Activated naive CD4-positive, alpha-beta T cell treated with anti-CD3 and anti-CD28 coated beads for 36 hours (primary cell): ENCODE measurements around the gene ACSF2. TPM values are rescaled to one million over a fixed set of nuclear protein-coding genes. Genes with fewer than 3 reads are reported as not detected.
A peak's percentile ranks its signal among the peaks of the same experiment; 100 is the strongest.
"Not testable (repeated sequence)": the region's sequence is repeated elsewhere in the genome, so short reads cannot be mapped to it uniquely, and the experiment has no call there.

Experiments used
- CTCF ChIA-PET: fragments of 350-600 bp; sonication (Branson Sonifier 250); formaldehyde crosslinking; loops from one replicate; lab custom pipeline; 2021; ENCODE audit warnings: antibody characterized with exemption; lab: Charles Lee
- DNase-seq: peaks from one replicate; pipeline ENCODE4 v3.0.0-alpha.2; 2020
- H3K27ac Mint-ChIP-seq: one replicate; pipeline ENCODE4 v1.8.0; 2021; ENCODE audit warnings: mild to moderate bottlenecking, mixed read lengths
- H3K27me3 Mint-ChIP-seq: one replicate; pipeline ENCODE4 v1.8.0; 2021; ENCODE audit warnings: low read depth, mixed read lengths
- H3K36me3 Mint-ChIP-seq: one replicate; pipeline ENCODE4 v1.8.0; 2021; ENCODE audit warnings: low read depth, mixed read lengths
- H3K4me1 Mint-ChIP-seq: one replicate; pipeline ENCODE4 v1.8.0; 2021; ENCODE audit warnings: low read depth, mixed read lengths
- H3K4me3 Mint-ChIP-seq: one replicate; pipeline ENCODE4 v1.8.0; 2021; ENCODE audit warnings: mild to moderate bottlenecking, moderate library complexity, mixed read lengths
- H3K9me3 Mint-ChIP-seq: one replicate; pipeline ENCODE4 v1.8.0; 2021; ENCODE audit warnings: mixed read lengths
- intact Hi-C: fragments of 100-400 bp; cut with micrococcal nuclease; formaldehyde crosslinking; loops from one replicate; pipeline ENCODE4 v1.15.1; 2023
- total RNA-seq, 2 experiments: library from RNA; stranded (reverse); gene quantifications; one replicate each; pipeline ENCODE4 v1.2.3, GENCODE V29; 2021

Gene ACSF2
- total RNA-seq, 2 experiments from 2014 or later = 19.7 to 20.7 TPM

DNA sequence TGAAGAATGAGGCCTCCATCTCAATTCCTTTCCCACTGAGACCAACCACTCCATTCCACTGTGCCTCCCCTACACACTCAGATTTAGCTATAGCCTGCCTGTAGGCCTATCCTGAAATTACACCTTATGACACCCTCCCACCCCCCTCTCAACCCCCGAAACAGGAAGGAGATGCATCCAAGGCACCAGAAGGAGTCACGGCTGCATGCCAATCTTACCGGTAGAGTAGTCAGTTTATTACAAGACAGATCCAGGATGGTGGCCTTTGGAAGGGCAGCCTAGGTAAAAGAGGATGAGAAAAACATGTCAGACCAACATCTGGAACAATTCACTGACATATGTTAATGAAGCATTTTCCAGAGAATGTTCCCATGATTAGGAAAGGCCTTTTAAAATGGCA lies 31.3 kb upstream of the ACSF2 start:
- peaks cover 28% of the 10 kb centered on the region for H3K36me3 Mint-ChIP-seq
- peaks cover 32% of the 10 kb centered on the region for H3K4me1 Mint-ChIP-seq
- peak overlapping the region; percentile 29 for H3K4me3 Mint-ChIP-seq
- no peak for DNase-seq
- no peaks in the 10 kb centered on the region for H3K27me3 Mint-ChIP-seq
- intact Hi-C loops = loop anchor here (5.0 kb wide), 1 partner anchor 32 kb away; no protein-coding TSS in a partner anchor
- no peak overlapping the region for H3K27ac Mint-ChIP-seq
- H3K9me3 Mint-ChIP-seq = peaks cover under 1% of the 10 kb centered on the region
- CTCF ChIA-PET = no interaction called here

DNA sequence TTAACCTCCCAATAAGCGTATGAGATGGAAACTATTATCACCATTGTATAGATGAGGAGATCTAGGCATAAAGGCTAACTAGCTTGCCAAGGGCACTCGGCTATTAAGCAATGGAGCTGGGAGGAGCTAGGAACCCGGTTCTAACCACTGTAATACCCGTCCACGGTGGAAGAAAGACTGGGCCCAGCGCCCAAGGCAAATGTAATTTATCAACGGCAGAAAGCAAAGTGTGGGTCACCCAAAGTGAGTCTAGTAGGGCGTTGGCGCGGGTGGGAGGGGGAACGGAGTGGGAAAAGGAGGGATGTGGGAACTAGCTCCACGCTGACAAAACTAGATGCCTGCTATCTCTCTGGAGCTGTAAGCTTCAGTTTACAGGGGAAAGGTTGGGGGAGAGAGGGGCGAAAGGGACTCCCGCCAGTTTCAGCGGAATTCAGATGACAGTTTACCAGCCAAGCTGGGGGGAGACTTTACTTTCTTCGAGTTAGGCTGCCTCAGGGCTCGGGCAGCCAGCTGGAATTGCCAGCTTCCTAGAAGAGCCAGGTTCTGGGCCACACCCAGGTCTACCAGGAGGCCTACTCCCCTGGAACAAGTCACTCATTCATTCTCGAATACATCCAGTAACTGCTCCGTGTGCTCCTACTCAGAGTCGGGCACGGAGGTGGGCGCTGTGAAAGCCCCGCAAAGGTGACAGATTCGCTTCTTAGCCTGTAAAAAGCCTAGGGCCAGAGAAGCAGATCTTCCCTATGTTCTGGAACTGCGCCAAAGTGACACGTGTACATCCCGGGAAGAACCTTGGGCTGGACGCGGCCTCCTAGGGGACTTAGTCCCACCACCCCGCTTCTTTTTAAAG lies 29.5 kb upstream of the ACSF2 start:
- intact Hi-C loops = loop anchor here (1.0 to 5.0 kb wide), 4 partner anchors 23 to 83 kb away; partner anchors contain the start of genes ACSF2, EME1 and MRPL27
- peak; percentile 35 for DNase-seq

GRCh38 chr17:50397111-50397918 lies 28.7 kb upstream of the ACSF2 start, which contains the start of gene LRRC59:
Gene LRRC59 (minus strand): TSS chr17:50397523. CDS start chr17:50397317, 206 bp downstream.
- CTCF ChIA-PET = interaction anchor here (0.6 to 4.5 kb wide), 31 partner anchors 8 to 389 kb away, joined by 3 to 56 read pairs (median 5); partner anchors contain the start of genes ACSF2, CACNA1G, EME1 and MRPL27
- peaks cover 21% of the 10 kb centered on the region for H3K36me3 Mint-ChIP-seq
- peak; percentile 92 for DNase-seq
- H3K27me3 Mint-ChIP-seq = no peaks in the 10 kb centered on the region
- peak within 1 kb of the TSS; percentile 92 for H3K4me3 Mint-ChIP-seq
- intact Hi-C loops = loop anchor here (1.0 to 5.0 kb wide), 4 partner anchors 24 to 82 kb away; partner anchors contain the start of genes ACSF2, EME1 and MRPL27
- H3K27ac Mint-ChIP-seq = peak within 1 kb of the TSS; percentile 79
- peaks cover 32% of the 10 kb centered on the region for H3K4me1 Mint-ChIP-seq
- peaks cover 3% of the 10 kb centered on the region for H3K9me3 Mint-ChIP-seq

More for the DNA sequence above, 29.5 kb upstream of the ACSF2 start:
- H3K27ac Mint-ChIP-seq = peak overlapping the region; percentile 79
- peaks cover 24% of the 10 kb centered on the region for H3K36me3 Mint-ChIP-seq
- peaks cover 3% of the 10 kb centered on the region for H3K9me3 Mint-ChIP-seq
- peak overlapping the region; percentile 92 for H3K4me3 Mint-ChIP-seq
- peaks cover 32% of the 10 kb centered on the region for H3K4me1 Mint-ChIP-seq
- H3K27me3 Mint-ChIP-seq = no peaks in the 10 kb centered on the region
- CTCF ChIA-PET = interaction anchor here (0.5 to 4.5 kb wide), 26 partner anchors 8 to 896 kb away, joined by 3 to 56 read pairs (median 6); partner anchors contain the start of genes ACSF2, CACNA1G, EME1 and MRPL27

DNA sequence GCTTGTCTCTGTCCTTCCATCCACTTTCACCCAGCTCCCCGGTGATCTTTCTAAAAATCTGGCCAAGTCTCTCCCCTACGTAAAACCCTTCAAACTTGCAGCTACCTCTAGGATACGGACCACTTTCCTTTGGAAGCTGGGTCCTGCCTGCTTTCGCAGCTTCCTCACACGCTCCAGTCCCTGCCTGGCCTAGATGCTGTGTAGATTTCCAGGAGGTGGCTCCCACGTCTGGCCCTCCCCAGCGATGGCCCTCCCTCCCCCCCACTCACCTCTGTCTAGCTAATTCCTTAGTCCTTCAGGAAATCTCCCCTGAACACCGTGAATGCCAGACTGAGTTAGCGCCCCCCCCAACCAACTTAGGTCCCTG lies 28.1 kb upstream of the ACSF2 start:
- Mint-ChIP-seq H3K4me3 (peak overlapping the region; percentile 92), H3K27ac (peak overlapping the region; percentile 28), H3K4me1 (peaks cover 32% of the 10 kb centered on the region), H3K9me3 (peaks cover 3% of the 10 kb centered on the region), H3K36me3 (peaks cover 21% of the 10 kb centered on the region), H3K27me3 (no peaks in the 10 kb centered on the region)
- CTCF ChIA-PET = interaction anchor here (0.7 to 4.5 kb wide), 29 partner anchors 9 to 388 kb away, joined by 3 to 56 read pairs (median 5); partner anchors contain the start of genes ACSF2, CACNA1G, EME1 and MRPL27
- no peak for DNase-seq
- intact Hi-C loops = loop anchor here (1.0 to 5.0 kb wide), 4 partner anchors 25 to 81 kb away; partner anchors contain the start of genes ACSF2, EME1 and MRPL27

DNA sequence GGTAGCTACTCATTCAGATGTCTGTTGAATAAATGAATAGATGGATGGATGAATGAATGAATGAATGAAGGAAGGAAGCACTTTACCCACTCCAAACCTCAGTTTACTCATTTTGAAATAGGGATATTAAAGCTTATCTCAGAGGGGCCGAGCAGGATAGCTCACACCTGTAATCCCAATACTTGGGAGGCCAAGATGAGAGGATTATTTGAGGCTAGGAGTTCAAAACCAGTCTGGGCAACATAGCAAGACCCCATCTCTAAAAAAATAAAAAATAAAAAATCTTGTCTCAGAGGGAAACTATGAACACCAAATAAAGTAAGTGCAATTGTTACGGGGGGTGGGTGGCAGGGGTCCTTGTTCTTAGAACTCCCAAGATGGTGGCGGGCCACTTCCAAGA lies 27.3 kb upstream of the ACSF2 start:
- H3K9me3 Mint-ChIP-seq, DNase-seq, H3K27me3 Mint-ChIP-seq, H3K4me3 Mint-ChIP-seq, H3K27ac Mint-ChIP-seq: not testable (repeated sequence)
- peaks cover 14% of the 10 kb centered on the region for H3K36me3 Mint-ChIP-seq
- intact Hi-C loops = loop anchor here (5.0 kb wide), 1 partner anchor 36 kb away; no protein-coding TSS in a partner anchor
- CTCF ChIA-PET = interaction anchor here (1.0 to 4.5 kb wide), 10 partner anchors 9 to 92 kb away, joined by 3 to 56 read pairs (median 9); partner anchors contain the start of gene RSAD1
- H3K4me1 Mint-ChIP-seq = peaks cover 30% of the 10 kb centered on the region

GRCh38 chr17:50399591-50399990 lies 26.4 kb upstream of the ACSF2 start:
- H3K27ac Mint-ChIP-seq, H3K27me3 Mint-ChIP-seq, H3K36me3 Mint-ChIP-seq, H3K9me3 Mint-ChIP-seq, H3K4me3 Mint-ChIP-seq: not testable (repeated sequence)
- CTCF ChIA-PET = interaction anchor here (4.5 kb wide), 1 partner anchor 37 kb away, joined by 56 read pairs; no protein-coding TSS in a partner anchor
- intact Hi-C loops = loop anchor here (5.0 kb wide), 1 partner anchor 37 kb away; no protein-coding TSS in a partner anchor
- H3K4me1 Mint-ChIP-seq = peaks cover 24% of the 10 kb centered on the region
- peak; percentile 22 for DNase-seq

DNA sequence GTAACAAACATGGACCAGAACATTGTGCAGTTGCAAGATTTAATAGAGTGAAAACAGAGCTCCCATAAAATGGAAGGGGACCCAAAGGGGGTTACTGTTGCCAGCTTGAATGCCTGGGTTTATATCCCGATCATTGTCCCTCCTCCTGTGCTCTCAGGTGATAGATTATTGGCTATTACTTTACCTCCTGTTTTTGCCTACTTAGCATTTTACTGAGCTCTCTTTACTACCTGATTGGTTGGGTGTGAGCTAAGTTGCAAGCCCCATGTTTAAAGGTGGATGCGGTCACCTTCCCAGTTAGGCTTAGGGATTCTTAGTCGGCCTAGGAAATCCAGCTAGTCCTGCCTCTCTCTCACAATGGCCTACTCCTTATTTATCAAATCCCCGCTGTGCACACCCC lies 20.7 kb upstream of the ACSF2 start:
- H3K27ac Mint-ChIP-seq, H3K36me3 Mint-ChIP-seq, H3K27me3 Mint-ChIP-seq, H3K4me3 Mint-ChIP-seq, H3K4me1 Mint-ChIP-seq, DNase-seq, intact Hi-C loops, H3K9me3 Mint-ChIP-seq: not testable (repeated sequence)
- CTCF ChIA-PET = interaction anchor here (0.7 to 1.5 kb wide), 3 partner anchors 8 to 204 kb away, joined by 3 to 4 read pairs (median 3); partner anchors contain the start of genes COL1A1 and LRRC59

DNA sequence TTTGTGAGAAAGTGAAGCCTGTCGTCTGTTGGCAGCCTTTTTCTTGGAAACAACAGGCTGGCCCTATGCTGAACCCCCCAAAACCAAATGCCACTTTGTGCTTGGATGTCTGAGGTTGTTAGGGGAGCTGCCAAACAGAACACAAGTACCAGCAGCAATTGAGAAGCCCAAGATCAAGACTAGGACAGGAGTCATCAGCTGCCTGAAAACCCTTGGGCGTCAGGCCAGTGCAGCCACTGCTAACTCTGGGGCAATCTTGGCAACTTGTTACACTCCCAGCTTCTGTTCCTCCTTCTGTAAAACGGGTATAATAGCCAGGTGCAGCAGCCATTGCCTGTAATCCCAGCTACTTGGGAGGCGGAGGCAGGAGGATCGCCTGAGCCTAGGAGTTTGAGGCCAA lies 19.4 kb upstream of the ACSF2 start:
- Mint-ChIP-seq H3K36me3 (no peaks in the 10 kb centered on the region), H3K27me3 (no peaks in the 10 kb centered on the region), H3K4me1 (no peaks in the 10 kb centered on the region), H3K9me3 (no peaks in the 10 kb centered on the region), H3K27ac (no peak overlapping the region), H3K4me3 (no peak overlapping the region)
- no peak for DNase-seq
- CTCF ChIA-PET = interaction anchor here (3.0 kb wide), 1 partner anchor 9 kb away, joined by 21 read pairs; the partner anchor contains the start of gene LRRC59
- intact Hi-C loops = no loop called here

- Mint-ChIP-seq H3K4me1 (no peaks in the 10 kb centered on the region), H3K4me3 (no peak overlapping the region), H3K27me3 (no peaks in the 10 kb centered on the region), H3K36me3 (no peaks in the 10 kb centered on the region), H3K9me3 (no peaks in the 10 kb centered on the region), H3K27ac (no peak overlapping the region)
- intact Hi-C loops = no loop called here
- CTCF ChIA-PET = interaction anchor here (3.0 kb wide), 1 partner anchor 10 kb away, joined by 21 read pairs; the partner anchor contains the start of gene LRRC59
- DNase-seq = no peak
Measured at GRCh38 chr17:50407921-50408320, 18.1 kb upstream of the ACSF2 start.

- Mint-ChIP-seq H3K27ac (no peak overlapping the region), H3K27me3 (no peaks in the 10 kb centered on the region), H3K4me1 (no peaks in the 10 kb centered on the region), H3K36me3 (no peaks in the 10 kb centered on the region), H3K9me3 (no peaks in the 10 kb centered on the region), H3K4me3 (no peak overlapping the region)
- DNase-seq = no peak
- CTCF ChIA-PET = interaction anchor here (1.6 kb wide), 1 partner anchor 14 kb away, joined by 6 read pairs; the partner anchor contains the start of gene LRRC59
- intact Hi-C loops = no loop called here
Measured at GRCh38 chr17:50412188-50412732, 13.8 kb upstream of the ACSF2 start.

GRCh38 chr17:50414808-50415207 lies 11.2 kb upstream of the ACSF2 start:
- Mint-ChIP-seq H3K4me1 (no peaks in the 10 kb centered on the region), H3K36me3 (no peaks in the 10 kb centered on the region), H3K27ac (no peak overlapping the region), H3K4me3 (no peak overlapping the region), H3K27me3 (no peaks in the 10 kb centered on the region), H3K9me3 (peaks cover 2% of the 10 kb centered on the region)
- intact Hi-C loops = no loop called here
- CTCF ChIA-PET = no interaction called here
- no peak for DNase-seq
